Thyroid gland (tissue), 4 donors: ENCODE results near the gene BZW2. TPM values are rescaled to one million over a fixed set of nuclear protein-coding genes. Genes with fewer than 3 reads are reported as not detected.

Experiments used
- DNase-seq, 2 donors: peaks; one replicate each; pipeline ENCODE4 v3.0.0-alpha.2; 2019
- H3K27ac ChIP-seq, 3 donors: fragments of 200-600 bp; sonication (generic); 1 replicate in 2 of 3; 2 replicates in 1 of 3; pipeline ENCODE4 v1.5.1; 2016 to 2019; ENCODE audit warnings: mild to moderate bottlenecking in 1 of 3, moderate library complexity in 1 of 3
- H3K27me3 ChIP-seq: fragments of 200-600 bp; sonication (generic); one replicate; pipeline ENCODE4 v1.5.1; 2019
- H3K36me3 ChIP-seq, 2 donors: fragments of 200-600 bp; sonication (generic); one replicate each; pipeline ENCODE4 v1.5.1; 2016 to 2019
- H3K4me1 ChIP-seq, 2 donors: fragments of 200-600 bp; sonication (generic); one replicate each; pipeline ENCODE4 v1.5.1; 2017 to 2019
- H3K4me3 ChIP-seq, 3 donors: fragments of 200-600 bp; sonication (generic); replicated peaks in 1 of 3; 1 replicate in 2 of 3; 2 replicates in 1 of 3; pipeline ENCODE4 v1.5.1; 2016; ENCODE audit warnings: mild to moderate bottlenecking in 1 of 3
- H3K9me3 ChIP-seq: fragments of 200-600 bp; sonication (generic); one replicate; pipeline ENCODE4 v1.5.1; 2017
- POLR2A ChIP-seq, 2 donors: fragments of 450-650 bp; IDR thresholded peaks; one replicate each; pipeline ENCODE4 v1.6.1; 2017; ENCODE audit warnings: antibody characterized with exemption in 2 of 2, mild to moderate bottlenecking in 2 of 2, moderate library complexity in 1 of 2
- WGBS, 2 donors: methylation state at CpG; one replicate each; pipeline ENCODE4 v1.1.5; 2017; 5-methylcytosine and 5-hydroxymethylcytosine counted together
- intact Hi-C: fragments of 100-400 bp; cut with DNase I; formaldehyde crosslinking; loops from one replicate; pipeline ENCODE4 v1.15.1; 2023
- total RNA-seq, 4 donors: library from RNA; depleted of rRNA; stranded (reverse); fragments of >200 nt; gene quantifications; one replicate each; pipeline ENCODE4 v1.2.3, GENCODE V29; 2016
- TF ChIP-seq, protein P1 (sequence below), 6 experiments: fragments of 200-600 bp in 3 of 6; fragments of 450-650 bp in 3 of 6; sonication (generic) in 3 of 6; IDR thresholded peaks; one replicate each; pipeline ENCODE4 v1.5.1; 2016 to 2019; ENCODE audit warnings: antibody characterized with exemption in 6 of 6, mild to moderate bottlenecking in 2 of 6, inconsistent platforms in 1 of 6, moderate library complexity in 1 of 6

The BZW2 gene
- total RNA-seq, 4 donors from 2014 or later: 63.0 to 69.0 (median 66.8) TPM

DNA sequence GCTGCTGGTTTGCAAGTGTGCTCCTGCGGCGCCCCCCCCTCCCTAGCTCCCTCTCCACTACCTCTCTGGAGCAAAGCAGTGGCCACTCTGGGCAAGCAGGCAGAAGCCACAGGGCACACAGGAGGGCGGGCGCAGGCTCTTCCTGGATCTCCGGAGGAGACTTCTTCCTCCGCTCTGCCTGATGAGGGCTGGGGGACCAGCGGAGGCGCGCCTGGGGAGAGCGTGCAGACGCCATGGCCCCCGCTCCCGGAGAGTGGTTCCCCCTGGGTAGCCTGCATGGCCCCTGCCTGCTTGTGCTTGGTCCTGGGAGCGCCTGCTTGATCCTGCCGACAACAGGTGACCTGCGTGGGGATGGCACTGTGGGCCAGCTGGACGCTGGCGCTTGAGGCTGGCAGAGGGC, 29.4 kb upstream of the BZW2 start:
- H3K36me3 ChIP-seq: peaks cover 15 to 20% of the 10 kb centered on the region in 2 donors
- H3K27ac ChIP-seq: no peak overlapping the region
- WGBS, 2 donors: 80 to 87% methylated on average over 9 to 16 of the region's 18 CpGs
- intact Hi-C loops: no loop called here
- H3K4me1 ChIP-seq: no peaks in the 10 kb centered on the region
- TF ChIP-seq, protein P1, sequence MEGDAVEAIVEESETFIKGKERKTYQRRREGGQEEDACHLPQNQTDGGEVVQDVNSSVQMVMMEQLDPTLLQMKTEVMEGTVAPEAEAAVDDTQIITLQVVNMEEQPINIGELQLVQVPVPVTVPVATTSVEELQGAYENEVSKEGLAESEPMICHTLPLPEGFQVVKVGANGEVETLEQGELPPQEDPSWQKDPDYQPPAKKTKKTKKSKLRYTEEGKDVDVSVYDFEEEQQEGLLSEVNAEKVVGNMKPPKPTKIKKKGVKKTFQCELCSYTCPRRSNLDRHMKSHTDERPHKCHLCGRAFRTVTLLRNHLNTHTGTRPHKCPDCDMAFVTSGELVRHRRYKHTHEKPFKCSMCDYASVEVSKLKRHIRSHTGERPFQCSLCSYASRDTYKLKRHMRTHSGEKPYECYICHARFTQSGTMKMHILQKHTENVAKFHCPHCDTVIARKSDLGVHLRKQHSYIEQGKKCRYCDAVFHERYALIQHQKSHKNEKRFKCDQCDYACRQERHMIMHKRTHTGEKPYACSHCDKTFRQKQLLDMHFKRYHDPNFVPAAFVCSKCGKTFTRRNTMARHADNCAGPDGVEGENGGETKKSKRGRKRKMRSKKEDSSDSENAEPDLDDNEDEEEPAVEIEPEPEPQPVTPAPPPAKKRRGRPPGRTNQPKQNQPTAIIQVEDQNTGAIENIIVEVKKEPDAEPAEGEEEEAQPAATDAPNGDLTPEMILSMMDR (IDR thresholded peaks at IDR 0.05): no peak
- TF ChIP-seq POLR2A (IDR thresholded peaks at IDR 0.05): no peak
- DNase-seq: no peak
- H3K27me3 ChIP-seq: no peaks in the 10 kb centered on the region
- H3K4me3 ChIP-seq: no peak overlapping the region
- no peaks in the 10 kb centered on the region for H3K9me3 ChIP-seq

DNA sequence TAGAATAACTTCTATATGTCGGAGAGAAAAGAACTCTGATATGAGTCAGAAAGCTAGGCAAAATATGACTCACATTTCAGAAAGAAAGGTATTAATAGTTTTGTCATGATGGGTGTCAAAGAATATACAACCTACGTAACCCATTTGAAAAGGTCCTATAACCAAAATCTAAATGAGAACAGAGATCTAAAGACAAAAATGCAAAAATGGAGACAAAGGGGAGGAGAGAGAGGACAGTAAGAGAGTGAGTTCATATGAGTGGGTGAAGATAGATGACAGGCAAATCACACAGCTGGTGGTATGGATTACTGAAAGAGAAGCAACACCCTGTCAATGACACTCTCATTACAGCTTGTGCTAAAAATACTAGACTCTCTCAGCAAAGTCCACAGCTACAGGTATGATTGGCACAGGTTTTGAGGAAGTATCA, 26.0 kb upstream of the BZW2 start:
- Histone ChIP-seq H3K27me3 (no peaks in the 10 kb centered on the region), H3K36me3 (peaks cover 15 to 16% of the 10 kb centered on the region in 2 donors), H3K27ac (no peak overlapping the region), H3K4me3 (no peak overlapping the region), H3K4me1 (no peaks in the 10 kb centered on the region), H3K9me3 (no peaks in the 10 kb centered on the region)
- 95 to 97% methylated on average over 2 of the region's 2 CpGs for WGBS, 2 donors
- TF ChIP-seq POLR2A (IDR thresholded peaks at IDR 0.05): no peak
- TF ChIP-seq, protein P1 (IDR thresholded peaks at IDR 0.05): no peak
- no peak for DNase-seq
- intact Hi-C loops: no loop called here

DNA sequence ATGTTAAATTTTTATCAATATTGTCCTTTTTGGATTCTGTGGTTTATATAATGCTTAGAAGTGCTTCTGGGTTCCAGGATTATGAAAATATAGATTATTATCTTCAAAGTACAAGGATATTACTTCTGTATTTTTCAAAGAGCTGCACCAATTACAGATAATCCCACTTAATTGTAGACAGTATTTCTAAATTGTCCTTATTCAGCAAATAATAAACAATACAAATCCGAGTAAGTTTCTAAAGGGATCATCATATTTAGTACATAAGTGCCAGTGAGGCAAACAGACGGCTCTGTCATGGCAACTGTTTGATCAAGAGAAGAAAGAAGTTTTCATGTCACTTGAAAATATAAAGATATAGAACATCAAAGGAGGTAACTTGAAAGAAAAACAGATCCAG, 19.6 kb upstream of the BZW2 start:
- H3K27me3 ChIP-seq: no peaks in the 10 kb centered on the region
- WGBS, 2 donors: 49 to 79% methylated on average over 2 of the region's 2 CpGs
- H3K36me3 ChIP-seq: peaks cover 0 to 1% of the 10 kb centered on the region in 2 donors
- no peaks in the 10 kb centered on the region for H3K4me1 ChIP-seq
- intact Hi-C loops: no loop called here
- TF ChIP-seq, protein P1 (IDR thresholded peaks at IDR 0.05): no peak
- TF ChIP-seq POLR2A (IDR thresholded peaks at IDR 0.05): no peak
- no peaks in the 10 kb centered on the region for H3K9me3 ChIP-seq
- no peak for DNase-seq
- H3K27ac ChIP-seq: no peak overlapping the region
- no peak overlapping the region for H3K4me3 ChIP-seq

DNA sequence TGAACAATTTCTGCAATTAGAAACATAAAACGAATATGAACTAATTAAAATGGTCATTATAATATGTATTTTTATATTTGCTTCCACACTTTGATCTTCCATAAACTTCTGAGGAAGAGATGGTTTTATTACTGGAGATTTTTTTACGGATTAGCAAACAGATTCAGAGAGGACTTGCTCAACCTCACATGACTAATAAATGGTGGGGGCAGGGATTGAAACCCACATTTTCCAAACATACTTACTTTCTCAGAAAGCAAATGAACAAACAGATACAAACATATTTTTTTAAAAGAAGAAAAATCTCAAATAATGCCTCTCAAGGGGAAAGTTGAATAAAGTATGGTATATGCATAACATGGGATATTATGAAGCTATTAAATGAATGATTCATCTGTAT, 18.7 kb upstream of the BZW2 start:
- H3K36me3 ChIP-seq: no peaks in the 10 kb centered on the region
- H3K27ac ChIP-seq: no peak overlapping the region
- H3K4me1 ChIP-seq: no peaks in the 10 kb centered on the region
- 93 to 96% methylated on average over 2 of the region's 2 CpGs for WGBS, 2 donors
- no peaks in the 10 kb centered on the region for H3K9me3 ChIP-seq
- TF ChIP-seq, protein P1 (IDR thresholded peaks at IDR 0.05): no peak
- no peak for TF ChIP-seq POLR2A (IDR thresholded peaks at IDR 0.05)
- H3K27me3 ChIP-seq: no peaks in the 10 kb centered on the region
- DNase-seq: no peak
- intact Hi-C loops: no loop called here
- no peak overlapping the region for H3K4me3 ChIP-seq

DNA sequence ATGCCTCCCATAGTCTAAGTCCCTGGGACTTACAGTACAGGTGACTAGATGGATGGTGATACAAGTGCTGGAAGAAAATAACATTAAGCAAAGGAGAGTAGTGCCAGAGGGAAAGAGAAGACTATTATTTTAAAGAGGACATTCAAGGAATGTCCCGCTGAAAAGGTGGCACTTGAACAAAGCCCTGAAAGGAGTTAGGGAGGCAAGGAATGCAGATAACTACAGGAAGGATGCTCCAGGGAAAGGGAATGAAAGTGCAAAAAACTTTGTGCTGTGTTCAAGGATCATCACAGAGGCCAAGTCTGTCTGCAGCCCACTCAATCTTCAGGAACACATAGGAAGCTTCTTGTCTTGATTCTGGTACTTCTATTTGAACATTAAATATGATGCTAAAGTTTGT, 15.3 kb upstream of the BZW2 start:
- TF ChIP-seq, protein P1 (IDR thresholded peaks at IDR 0.05): no peak
- TF ChIP-seq POLR2A (IDR thresholded peaks at IDR 0.05): no peak
- H3K36me3 ChIP-seq: no peaks in the 10 kb centered on the region
- H3K4me1 ChIP-seq: no peaks in the 10 kb centered on the region
- WGBS, 2 donors: 57 to 62% methylated on average over 1 of the region's 1 CpG
- no peaks in the 10 kb centered on the region for H3K27me3 ChIP-seq
- no peak overlapping the region for H3K27ac ChIP-seq
- no peak overlapping the region for H3K4me3 ChIP-seq
- no peaks in the 10 kb centered on the region for H3K9me3 ChIP-seq
- intact Hi-C loops: no loop called here
- no peak for DNase-seq
